Effector memory CD4-positive, alpha-beta T cell (primary cell): Measurements from ENCODE around the gene GUCY1A2.

Experiments
- DNase-seq, 3 donors: peaks; one replicate each; pipeline ENCODE4 v3.0.0-alpha.2; 2020
- H3K27ac ChIP-seq: 2 replicates; pipeline ENCODE4 v1.7.0; 2013; ENCODE audit warnings: mild to moderate bottlenecking, low read length, moderate library complexity; ENCODE audit not compliant: insufficient read depth, poor library complexity, severe bottlenecking
- H3K27me3 ChIP-seq: replicated peaks from 2 replicates; pipeline ENCODE4 v1.7.0; 2013; ENCODE audit warnings: mild to moderate bottlenecking, low read length; ENCODE audit not compliant: insufficient read depth, control insufficient read depth, poor library complexity, severe bottlenecking
- H3K36me3 ChIP-seq: 2 replicates; pipeline ENCODE4 v1.7.0; 2013; ENCODE audit warnings: mild to moderate bottlenecking, low read length, moderate library complexity; ENCODE audit not compliant: control insufficient read depth, insufficient read depth
- H3K4me1 ChIP-seq: 2 replicates; pipeline ENCODE4 v1.7.0; 2013; ENCODE audit warnings: low read length, mild to moderate bottlenecking; ENCODE audit not compliant: control insufficient read depth, insufficient read depth, poor library complexity, severe bottlenecking
- H3K4me3 ChIP-seq: 2 replicates; pipeline ENCODE4 v1.7.0; 2013; ENCODE audit warnings: low read length, low read depth, mild to moderate bottlenecking; ENCODE audit not compliant: insufficient read depth, poor library complexity, severe bottlenecking
- H3K9me3 ChIP-seq: 2 replicates; pipeline ENCODE4 v1.7.0; 2013; ENCODE audit warnings: mild to moderate bottlenecking, low read length, moderate library complexity; ENCODE audit not compliant: control insufficient read depth

GUCY1A2 gene

DNA sequence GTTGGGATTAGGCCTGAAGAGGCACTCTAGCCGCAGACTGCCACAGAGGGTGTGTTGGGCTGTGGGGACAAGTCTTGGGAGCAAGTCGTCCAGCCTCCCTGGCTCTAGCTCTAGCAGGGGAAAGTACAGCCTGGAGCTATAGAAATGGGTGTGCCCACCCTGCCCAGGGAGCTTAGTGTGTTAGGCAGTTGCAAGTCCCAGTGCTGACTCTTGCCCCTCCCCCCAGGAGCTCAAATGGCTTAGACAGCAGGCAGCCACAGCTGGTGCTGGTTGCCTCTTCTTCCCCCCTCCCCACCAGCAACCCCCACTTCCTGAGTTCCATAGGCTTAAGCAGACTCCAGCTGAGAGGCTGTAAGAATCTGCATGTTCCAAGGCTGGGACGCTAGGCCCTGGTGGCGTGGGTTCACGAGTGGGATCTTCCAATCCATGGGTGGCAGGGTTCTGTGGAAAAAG lies 61.2 kb downstream of the GUCY1A2 start:
- H3K4me3 ChIP-seq, result no peak overlapping the region
- no peak for DNase-seq
- H3K36me3 ChIP-seq, result no peaks in the 10 kb centered on the region
- H3K27ac ChIP-seq, result no peak overlapping the region
- H3K27me3 ChIP-seq, result no peaks in the 10 kb centered on the region
- H3K4me1 ChIP-seq, result no peaks in the 10 kb centered on the region
- no peaks in the 10 kb centered on the region for H3K9me3 ChIP-seq

DNA sequence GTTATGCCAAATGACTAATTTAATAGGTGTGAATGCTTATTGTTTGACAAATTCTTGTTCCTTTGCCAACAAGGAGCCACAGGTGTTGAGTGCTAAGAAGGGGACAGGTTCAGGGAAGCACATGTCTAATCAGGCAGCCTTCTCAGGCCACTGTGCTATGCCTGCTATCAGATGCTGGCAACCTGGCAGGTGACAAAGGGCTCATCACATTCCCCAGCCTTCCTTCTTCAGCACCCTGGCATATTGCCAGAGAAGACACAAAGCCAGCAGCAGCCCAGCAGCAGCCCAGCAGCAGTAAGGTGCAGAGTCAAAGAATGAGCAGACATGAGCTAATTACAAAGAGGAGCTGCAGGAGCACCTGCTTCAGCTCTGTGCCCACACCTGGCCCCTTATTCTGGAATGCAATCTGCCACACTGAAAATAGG lies 68.2 kb downstream of the GUCY1A2 start:
- Histone ChIP-seq H3K27ac (no peak overlapping the region), H3K9me3 (no peaks in the 10 kb centered on the region)
- no peak for DNase-seq

DNA sequence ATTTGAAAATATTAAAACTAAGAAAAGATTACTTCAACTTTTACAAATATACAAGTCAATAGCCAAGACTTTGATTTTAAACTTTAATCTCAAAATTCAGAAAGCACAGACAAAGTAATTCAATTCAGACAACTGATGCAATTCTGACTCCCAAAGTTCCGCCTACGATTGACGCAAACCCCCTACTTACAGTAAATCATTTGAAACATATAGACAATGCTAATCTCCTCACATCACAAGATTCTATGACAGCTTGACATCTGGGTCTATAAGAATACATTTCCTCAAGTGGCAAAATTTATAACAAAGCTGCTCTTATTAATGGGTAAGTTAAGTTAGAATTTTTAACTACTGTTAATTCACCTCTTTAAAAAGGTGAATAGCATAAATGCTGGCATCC lies 75.2 kb downstream of the GUCY1A2 start:
- no peaks in the 10 kb centered on the region for H3K27me3 ChIP-seq
- H3K27ac ChIP-seq, result no peak overlapping the region
- DNase-seq, result no peak
- H3K4me1 ChIP-seq, result no peaks in the 10 kb centered on the region
- no peaks in the 10 kb centered on the region for H3K36me3 ChIP-seq
- H3K4me3 ChIP-seq, result no peak overlapping the region
- H3K9me3 ChIP-seq, result no peaks in the 10 kb centered on the region

More for the DNA sequence above, 68.2 kb downstream of the GUCY1A2 start:
- Histone ChIP-seq H3K27me3 (no peaks in the 10 kb centered on the region), H3K4me1 (no peaks in the 10 kb centered on the region), H3K4me3 (no peak overlapping the region), H3K36me3 (no peaks in the 10 kb centered on the region)

DNA sequence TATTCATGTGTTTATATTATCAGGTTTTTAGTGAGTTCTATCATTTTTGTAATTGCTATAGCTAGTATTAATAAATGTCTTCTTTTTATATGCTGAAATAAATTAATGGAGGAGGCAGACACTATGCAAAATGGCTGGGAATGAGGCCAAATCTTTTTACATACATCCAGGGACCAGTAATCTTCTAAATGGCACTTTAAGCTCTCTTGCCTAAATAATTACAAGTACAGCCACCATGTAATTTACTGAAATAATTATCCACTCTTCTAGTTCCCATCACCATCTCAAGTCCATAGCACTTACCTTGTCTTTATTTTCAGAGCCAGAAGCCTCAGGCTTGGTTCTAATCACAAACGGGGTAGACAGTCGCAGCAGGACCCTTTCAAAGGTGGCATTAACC lies 79.1 kb downstream of the GUCY1A2 start:
- H3K27me3 ChIP-seq, result no peaks in the 10 kb centered on the region
- H3K4me3 ChIP-seq, result no peak overlapping the region
- no peaks in the 10 kb centered on the region for H3K36me3 ChIP-seq
- H3K27ac ChIP-seq, result no peak overlapping the region
- H3K9me3 ChIP-seq, result no peaks in the 10 kb centered on the region
- H3K4me1 ChIP-seq, result no peaks in the 10 kb centered on the region
- DNase-seq, result no peak

DNA sequence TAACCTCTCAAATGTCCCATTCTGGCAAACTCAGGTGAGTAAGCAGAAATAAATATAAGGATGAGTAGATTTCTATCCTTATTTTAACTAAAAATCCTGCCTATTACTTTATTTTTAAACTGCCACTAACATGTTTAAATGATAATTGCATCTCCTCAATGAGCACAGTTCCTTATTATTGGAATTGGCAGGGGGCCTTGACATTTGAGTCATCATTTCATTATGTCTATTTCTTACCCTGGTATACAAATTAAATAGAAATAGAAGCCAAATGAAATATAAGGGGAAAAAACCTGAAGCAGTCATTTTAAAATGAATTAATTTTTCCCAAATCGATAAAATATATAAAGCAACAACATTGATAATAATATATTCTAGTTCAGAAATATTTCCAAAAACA lies 81.2 kb downstream of the GUCY1A2 start:
- no peak for DNase-seq
- Histone ChIP-seq H3K27me3 (no peaks in the 10 kb centered on the region), H3K4me3 (no peak overlapping the region), H3K4me1 (no peaks in the 10 kb centered on the region), H3K9me3 (no peaks in the 10 kb centered on the region), H3K36me3 (no peaks in the 10 kb centered on the region), H3K27ac (no peak overlapping the region)

DNA sequence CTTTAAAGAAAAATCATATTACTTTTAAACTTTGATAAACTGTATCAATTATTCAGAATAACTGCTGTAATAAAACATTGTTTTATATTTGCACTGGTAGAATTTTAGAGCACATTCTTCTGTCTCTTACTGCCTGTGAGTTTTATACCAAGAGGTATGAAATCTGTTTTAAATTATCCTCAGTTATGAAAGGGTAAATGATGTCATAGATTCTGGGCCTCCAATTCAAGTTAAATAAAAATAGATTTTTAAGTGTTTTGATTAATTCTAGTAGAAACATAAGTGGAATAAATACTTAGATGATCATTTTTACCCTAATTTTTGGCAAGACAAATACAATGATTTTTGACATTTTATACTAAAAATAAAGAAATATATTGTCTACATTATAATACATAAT lies 93.0 kb downstream of the GUCY1A2 start:
- Histone ChIP-seq H3K4me3 (no peak overlapping the region), H3K27ac (no peak overlapping the region), H3K27me3 (no peaks in the 10 kb centered on the region), H3K9me3 (no peaks in the 10 kb centered on the region), H3K4me1 (no peaks in the 10 kb centered on the region), H3K36me3 (no peaks in the 10 kb centered on the region)
- no peak for DNase-seq

DNA sequence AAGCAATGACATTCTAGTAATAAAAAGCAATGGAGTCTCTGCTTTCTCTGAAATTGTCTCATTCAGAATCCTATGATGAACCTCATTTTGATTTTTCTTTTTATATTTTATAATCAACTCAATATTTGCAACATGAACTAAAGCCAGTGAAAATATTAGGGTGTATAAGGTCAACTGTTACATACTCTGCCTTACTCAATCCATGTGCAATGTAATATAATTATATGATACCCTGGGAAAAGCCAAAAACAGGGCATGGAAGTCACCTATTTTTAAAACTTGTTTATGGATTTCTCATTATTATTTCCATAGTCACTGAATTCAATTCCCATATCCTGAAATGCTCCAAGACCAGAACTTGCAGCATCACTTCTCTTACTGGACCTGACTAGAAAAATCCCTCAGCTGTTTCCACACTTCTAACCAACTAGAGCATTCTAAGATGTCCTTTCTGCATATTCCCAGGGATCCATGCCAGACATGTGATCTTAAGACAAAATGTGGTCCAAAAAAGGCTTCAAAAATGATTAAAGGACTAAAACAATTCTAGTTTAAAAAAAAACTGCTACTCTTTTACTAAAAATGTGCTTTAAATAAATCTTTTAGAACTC lies 97.3 kb downstream of the GUCY1A2 start:
- Histone ChIP-seq H3K9me3 (no peaks in the 10 kb centered on the region), H3K27me3 (no peaks in the 10 kb centered on the region)
- DNase-seq, result no peak

DNA sequence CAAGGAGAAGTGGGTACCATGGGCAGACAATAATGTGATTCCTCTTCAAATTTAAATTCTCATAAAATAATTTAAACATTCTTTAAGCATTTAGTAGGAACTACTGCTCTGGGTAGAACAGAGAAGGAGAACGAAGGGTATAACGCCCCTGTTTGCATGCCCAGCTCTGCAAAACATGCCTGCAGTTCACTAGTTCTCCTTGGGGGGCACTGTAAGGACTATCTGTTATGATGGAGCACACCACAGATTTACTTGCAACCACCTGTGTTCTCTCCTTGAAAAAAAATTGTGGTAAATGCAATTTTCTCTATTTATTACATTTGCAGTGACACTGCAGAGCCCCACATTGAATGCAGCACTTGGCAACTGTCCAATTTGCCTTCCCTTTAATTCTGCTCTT lies 100.3 kb downstream of the GUCY1A2 start:
- no peak overlapping the region for H3K27ac ChIP-seq
- H3K36me3 ChIP-seq, result no peaks in the 10 kb centered on the region
- DNase-seq, result no peak
- H3K4me3 ChIP-seq, result no peak overlapping the region
- no peaks in the 10 kb centered on the region for H3K4me1 ChIP-seq
- no peaks in the 10 kb centered on the region for H3K27me3 ChIP-seq
- no peaks in the 10 kb centered on the region for H3K9me3 ChIP-seq

More for the DNA sequence above, 97.3 kb downstream of the GUCY1A2 start:
- Histone ChIP-seq H3K4me3 (no peak overlapping the region), H3K4me1 (no peaks in the 10 kb centered on the region), H3K27ac (no peak overlapping the region), H3K36me3 (no peaks in the 10 kb centered on the region)

DNA sequence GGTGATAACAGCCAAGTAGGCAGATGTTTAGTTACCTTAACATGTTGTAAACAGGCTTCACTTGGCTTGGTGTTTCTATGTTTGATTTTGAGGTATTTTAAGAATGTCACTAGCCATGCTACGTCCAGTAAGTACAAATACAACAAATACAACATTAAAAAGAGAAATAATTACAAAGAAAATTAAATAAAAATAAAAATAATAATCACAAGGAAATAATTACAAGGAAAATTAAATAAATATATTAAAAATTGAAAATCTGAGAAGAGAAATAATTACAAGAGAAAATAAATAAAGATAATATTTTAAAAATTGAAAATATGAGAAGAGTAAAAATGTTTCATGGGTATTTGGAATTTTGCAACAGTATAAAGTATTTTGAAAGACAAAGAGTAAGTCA lies 103.9 kb downstream of the GUCY1A2 start:
- H3K4me3 ChIP-seq, result no peak overlapping the region
- DNase-seq, result no peak
- no peaks in the 10 kb centered on the region for H3K27me3 ChIP-seq
- H3K36me3 ChIP-seq, result no peaks in the 10 kb centered on the region
- H3K27ac ChIP-seq, result no peak overlapping the region
- no peaks in the 10 kb centered on the region for H3K4me1 ChIP-seq
- H3K9me3 ChIP-seq, result no peaks in the 10 kb centered on the region

DNA sequence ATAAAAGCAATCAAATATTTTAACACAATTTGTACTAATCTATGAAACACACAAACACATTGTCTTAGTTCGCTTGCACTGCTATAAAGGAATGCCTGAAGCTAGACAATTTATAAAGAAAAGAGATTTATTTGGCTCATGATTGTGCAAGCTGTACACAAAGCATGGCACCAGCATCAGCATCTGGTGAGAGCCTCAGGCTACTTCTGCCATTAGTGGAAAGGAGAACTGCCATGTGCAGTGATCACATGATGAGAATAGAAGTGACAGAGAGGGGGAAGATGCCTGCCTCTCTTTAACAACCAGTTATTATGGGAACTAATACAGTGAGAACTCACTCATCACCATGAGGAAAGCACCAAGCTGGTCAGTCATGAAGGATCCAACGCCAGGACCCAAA lies 105.1 kb downstream of the GUCY1A2 start:
- DNase-seq, result no peak
- H3K9me3 ChIP-seq, result no peaks in the 10 kb centered on the region
- H3K4me3 ChIP-seq, result no peak overlapping the region

More for the DNA sequence above, 105.1 kb downstream of the GUCY1A2 start:
- Histone ChIP-seq H3K27ac (no peak overlapping the region), H3K36me3 (no peaks in the 10 kb centered on the region), H3K27me3 (no peaks in the 10 kb centered on the region), H3K4me1 (no peaks in the 10 kb centered on the region)
